Erythroblast (primary cell): ENCODE measurements around the gene PYGB.

Source experiments
- DNase-seq, 2 experiments: peaks; one replicate each; lab custom pipeline; 2025; lab: John Stamatoyannopoulos, UW
- GATA1 ChIP-seq: IDR thresholded peaks from 2 replicates; pipeline ENCODE4 v1.6.1; 2011; ENCODE audit warnings: low read depth, mild to moderate bottlenecking, control low read depth, low read length, moderate library complexity
- POLR2A ChIP-seq: IDR thresholded peaks from 2 replicates; pipeline ENCODE4 v1.6.1; 2011; ENCODE audit warnings: mild to moderate bottlenecking, low read length

PYGB gene

DNA sequence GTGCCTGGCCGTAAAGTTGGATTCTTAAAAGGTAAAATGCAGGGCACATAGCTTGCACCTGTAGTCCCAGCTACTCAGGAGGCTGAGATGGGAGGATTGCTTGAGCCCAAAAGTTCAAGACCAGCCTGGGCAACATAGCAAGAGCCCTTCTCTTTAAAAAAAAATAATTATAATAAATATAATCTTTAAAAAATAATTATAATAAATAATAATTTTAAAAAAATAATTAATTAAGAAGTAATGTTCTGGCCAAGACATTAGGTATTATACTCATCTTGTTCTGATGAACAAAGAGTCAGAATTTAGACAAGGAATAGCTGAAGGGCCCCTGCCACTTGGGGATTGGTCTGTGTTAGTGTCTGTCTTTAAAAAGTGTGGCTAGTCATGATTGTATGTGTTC, 38.5 kb upstream of the PYGB start:
- no peak for DNase-seq
- TF ChIP-seq POLR2A (no peak), GATA1 (no peak)

DNA sequence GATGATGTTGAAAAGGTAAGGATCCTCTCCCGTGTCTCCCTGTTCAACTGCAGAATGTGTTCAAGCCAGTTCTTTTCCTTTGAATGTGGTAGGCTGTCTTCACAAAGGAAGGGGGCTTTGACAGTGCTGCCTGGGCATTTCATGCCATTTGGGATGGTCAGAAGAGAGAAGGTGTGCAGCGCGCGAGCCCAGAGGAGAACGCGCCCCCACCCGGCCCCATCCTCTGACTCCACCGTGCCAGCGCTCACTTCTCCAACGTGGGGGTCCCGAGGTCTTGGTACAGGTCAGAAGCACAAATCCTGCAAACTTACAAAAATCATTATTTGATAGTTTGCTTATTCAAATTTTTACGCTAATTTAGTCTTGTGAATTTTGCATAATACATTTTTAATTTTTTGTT, 38.0 kb upstream of the PYGB start:
- DNase-seq = no peak
- TF ChIP-seq GATA1 = no peak
- no peak for TF ChIP-seq POLR2A

DNA sequence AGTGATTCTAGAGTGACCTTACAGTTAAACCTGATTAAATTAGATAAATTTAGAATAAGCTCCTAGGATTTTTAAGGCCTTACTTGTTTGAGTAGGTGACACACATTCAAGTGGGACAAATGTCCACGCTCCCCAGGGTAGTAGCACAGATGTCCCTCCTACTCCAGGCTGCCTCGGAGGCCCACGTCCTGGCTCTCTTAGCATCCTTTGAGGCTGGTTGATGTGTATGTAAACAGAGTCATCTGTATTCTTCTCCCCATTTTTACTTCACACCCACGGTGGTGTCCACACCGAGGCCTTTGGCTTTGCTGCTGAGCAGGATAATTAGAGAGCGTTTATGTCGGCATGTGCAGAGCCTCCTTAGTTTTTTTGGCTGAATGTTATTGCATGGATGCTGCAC, 36.6 kb upstream of the PYGB start:
- TF ChIP-seq POLR2A = no peak
- no peak for DNase-seq

DNA sequence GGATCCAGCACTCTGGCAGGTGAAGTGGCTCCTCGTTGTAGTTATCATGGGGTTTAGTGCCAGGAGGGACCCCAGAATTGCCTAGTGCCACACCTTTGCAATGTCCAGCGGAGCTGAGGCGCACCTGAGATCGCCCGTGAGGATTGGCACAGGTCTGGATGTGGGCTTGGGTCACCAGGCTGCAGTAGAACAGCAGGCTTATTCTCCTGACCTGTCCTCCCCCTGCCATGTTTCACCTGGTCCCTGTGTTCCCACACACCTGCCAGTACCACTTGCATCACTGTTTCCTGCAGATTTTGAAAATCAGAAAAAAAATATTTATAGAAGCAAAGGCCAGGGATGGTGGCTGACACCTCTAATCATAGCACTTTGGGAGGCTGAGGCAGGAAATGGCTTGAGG, 35.6 kb upstream of the PYGB start:
- DNase-seq = no peak
- TF ChIP-seq GATA1 (no peak), POLR2A (no peak)

DNA sequence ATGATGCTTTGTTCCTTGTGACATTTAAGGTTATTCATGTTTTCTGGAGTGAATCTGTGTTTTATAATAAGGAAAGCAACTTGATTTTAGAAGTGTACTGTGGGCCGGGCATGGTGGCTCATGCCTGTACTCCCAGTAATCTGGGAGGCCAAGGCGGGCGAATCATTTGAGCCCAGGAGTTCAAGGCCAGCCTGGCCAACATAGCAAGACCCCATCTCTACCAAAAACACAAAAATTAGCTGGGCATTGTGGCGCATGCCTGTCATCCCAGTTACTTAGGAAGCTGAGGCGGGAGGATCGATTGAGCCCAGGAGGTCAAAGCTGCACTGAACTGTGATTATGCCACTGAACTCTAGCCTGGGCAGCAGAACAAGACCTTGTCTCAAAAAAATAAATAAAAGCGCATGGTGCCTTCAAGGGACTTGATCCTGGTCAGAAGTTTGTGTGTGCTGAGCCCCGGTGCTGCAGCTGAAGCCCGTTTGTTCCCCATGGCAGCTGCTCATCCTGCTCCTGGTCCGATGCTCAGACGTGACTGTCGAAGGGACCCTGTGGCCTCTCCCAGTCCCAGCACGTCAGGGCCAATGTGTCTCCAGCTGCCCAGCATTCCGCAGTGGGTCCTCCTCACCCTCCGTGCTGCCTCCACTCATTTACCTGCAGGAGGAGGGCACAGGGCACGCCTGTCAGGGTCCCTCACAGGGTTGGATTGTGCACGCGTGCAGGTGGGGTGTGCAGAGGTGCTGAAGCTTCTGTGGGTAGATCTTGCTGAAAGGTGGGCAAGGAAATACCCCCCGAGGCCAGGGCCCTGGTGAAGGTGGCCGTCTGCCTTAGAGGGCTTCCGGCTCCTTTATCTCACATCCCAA, 34.1 kb upstream of the PYGB start:
- no peak for DNase-seq
- TF ChIP-seq POLR2A = no peak
- no peak for TF ChIP-seq GATA1

GRCh38 chr20:25214426-25214790, 33.5 kb upstream of the PYGB start:
- no peak for TF ChIP-seq POLR2A
- TF ChIP-seq GATA1 = no peak
- no peak for DNase-seq

- TF ChIP-seq GATA1 = no peak
- TF ChIP-seq POLR2A = no peak
- no peak for DNase-seq
These were observed 33.1 kb upstream of the PYGB start for GRCh38 chr20:25214819-25215218.

DNA sequence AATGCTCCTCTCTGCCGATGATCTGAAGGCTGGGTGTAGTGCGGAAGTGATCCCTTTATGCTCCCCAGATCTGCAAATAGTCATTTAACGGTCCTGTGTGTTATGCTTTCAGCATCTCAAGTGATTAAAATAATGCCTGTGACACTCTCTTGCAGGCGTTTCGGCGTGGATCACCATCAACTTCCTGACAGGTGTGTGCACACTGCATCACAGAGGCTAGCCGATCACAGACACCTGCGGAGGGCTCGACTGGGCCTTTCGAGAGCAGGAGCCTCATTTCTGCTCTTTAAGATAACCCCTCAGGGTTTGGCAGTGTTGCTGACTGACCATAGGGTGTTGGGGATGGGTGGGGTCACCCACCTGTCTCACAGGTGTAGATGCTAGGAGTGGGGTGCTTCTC, 32.4 kb upstream of the PYGB start:
- TF ChIP-seq POLR2A (no peak), GATA1 (no peak)
- no peak for DNase-seq

DNA sequence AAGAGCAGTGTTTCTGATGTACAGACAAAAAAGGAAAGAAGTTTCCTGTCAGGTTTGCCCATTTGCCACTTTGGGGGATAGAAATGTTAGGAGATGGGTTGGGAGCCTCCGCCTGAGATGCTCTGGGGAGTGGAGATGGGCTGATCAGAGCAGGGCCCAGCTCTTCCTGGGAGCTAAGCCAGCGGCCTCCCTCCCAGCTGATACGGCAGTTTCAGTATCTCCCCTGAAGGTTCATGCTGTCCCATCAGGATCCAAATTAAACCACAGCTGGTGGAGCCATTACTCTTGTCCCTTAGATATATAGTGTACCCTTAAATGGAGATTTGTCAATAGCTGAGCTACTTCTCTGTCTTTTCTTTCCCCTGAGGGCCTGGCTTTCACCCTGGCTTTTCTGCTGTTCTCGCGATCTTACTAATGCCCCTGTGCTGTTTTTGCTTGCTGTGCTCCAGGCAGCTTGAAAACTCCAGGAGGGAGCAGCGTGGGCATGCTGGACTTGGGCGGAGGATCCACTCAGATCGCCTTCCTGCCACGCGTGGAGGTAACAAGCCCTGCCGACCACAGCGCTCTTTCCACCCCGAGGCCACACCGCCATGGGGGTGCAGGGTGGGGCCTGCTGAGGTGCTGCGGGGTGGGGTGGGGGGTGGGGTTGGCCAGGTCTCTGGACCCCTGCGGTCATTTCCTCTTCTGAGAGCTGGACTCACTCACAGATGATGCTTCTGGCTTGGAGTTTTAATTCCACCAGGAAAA, 31.5 kb upstream of the PYGB start:
- TF ChIP-seq GATA1 (no peak), POLR2A (no peak)
- no peak for DNase-seq

DNA sequence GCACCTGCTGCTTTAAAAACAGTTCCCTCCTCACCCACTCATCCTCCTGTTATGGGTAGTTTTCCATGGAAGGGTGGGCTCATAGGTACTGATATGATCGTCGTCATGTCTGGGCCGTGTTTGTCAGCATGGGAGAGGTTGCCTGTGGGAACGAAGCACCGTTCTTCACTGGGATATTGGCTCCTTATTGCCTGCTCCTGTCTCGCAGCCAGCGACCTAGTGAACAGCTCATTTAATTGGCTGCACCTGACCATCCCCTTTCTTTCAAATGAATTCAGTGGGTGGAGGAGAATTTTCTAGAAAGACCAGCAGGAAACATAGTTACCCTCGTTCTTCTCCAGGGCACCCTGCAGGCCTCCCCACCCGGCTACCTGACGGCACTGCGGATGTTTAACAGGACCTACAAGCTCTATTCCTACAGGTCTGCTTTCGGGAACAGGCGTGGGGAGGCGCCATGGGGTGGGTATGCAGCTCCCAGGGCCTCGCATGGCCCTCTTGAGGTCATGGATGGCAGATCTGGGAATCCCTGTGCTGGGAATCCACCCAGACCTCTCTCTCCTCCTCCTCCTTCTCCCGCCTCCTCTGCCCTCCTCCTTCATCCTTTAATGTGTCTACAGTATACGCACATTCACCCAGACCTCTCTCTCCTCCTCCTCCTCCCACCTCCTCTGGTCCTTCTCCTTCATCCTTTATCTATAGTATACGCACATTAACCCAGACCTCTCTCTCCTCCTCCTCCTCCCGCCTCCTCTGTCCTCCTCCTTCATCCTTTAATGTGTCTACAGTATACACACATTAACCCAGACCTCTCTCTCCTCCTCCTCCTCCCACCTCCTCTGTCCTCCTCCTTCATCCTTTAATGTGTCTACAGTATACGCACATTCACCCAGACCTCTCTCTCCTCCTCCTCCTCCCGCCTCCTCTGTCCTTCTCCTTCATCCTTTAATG, 30.4 kb upstream of the PYGB start:
- TF ChIP-seq POLR2A (no peak), GATA1 (no peak)
- no peak for DNase-seq

GRCh38 chr20:25218109-25218486, 29.8 kb upstream of the PYGB start:
- TF ChIP-seq POLR2A = no peak
- no peak for TF ChIP-seq GATA1
- no peak for DNase-seq

GRCh38 chr20:25218492-25218891, 29.4 kb upstream of the PYGB start:
- no peak for TF ChIP-seq GATA1
- no peak for TF ChIP-seq POLR2A
- DNase-seq = no peak

- TF ChIP-seq GATA1 (no peak), POLR2A (no peak)
These were observed 28.5 kb upstream of the PYGB start for GRCh38 chr20:25219365-25219764.

More at GRCh38 chr20:25219365-25219764, 28.5 kb upstream of the PYGB start:
- DNase-seq = no peak
